Activated B cell treated with CpG ODN at 0.5 μM for 24 hours (primary cell): Measurements from ENCODE around the gene NFIC. TPM values are rescaled to one million over a fixed set of nuclear protein-coding genes. Genes with fewer than 3 reads are reported as not detected.

Experiments used
- ATAC-seq: fragments of 200-7000 bp; cut with Tn5 transposase; one replicate; pipeline ENCODE4 v1.10.0; 2021; ENCODE audit warnings: low read depth, mild to moderate bottlenecking, moderate library complexity
- CTCF ChIA-PET: fragments of 350-600 bp; sonication (Branson Sonifier 250); formaldehyde crosslinking; loops from one replicate; lab custom pipeline; 2021; ENCODE audit warnings: antibody characterized with exemption; lab: Charles Lee
- POLR2A ChIA-PET: fragments of 350-600 bp; sonication (Branson Sonifier 250); formaldehyde crosslinking; loops from one replicate; lab custom pipeline; 2021; ENCODE audit warnings: antibody characterized with exemption; lab: Charles Lee
- DNase-seq: peaks from one replicate; pipeline ENCODE4 v3.0.0; 2022
- H3K27ac Mint-ChIP-seq: one replicate; pipeline ENCODE4 v1.8.0; 2020; ENCODE audit warnings: mixed read lengths
- H3K27me3 Mint-ChIP-seq: one replicate; pipeline ENCODE4 v1.8.0; 2021; ENCODE audit warnings: mixed read lengths
- H3K36me3 Mint-ChIP-seq: one replicate; pipeline ENCODE4 v1.8.0; 2021; ENCODE audit warnings: low read depth, mixed read lengths
- H3K4me1 Mint-ChIP-seq: one replicate; pipeline ENCODE4 v1.8.0; 2021; ENCODE audit warnings: mixed read lengths
- H3K4me3 Mint-ChIP-seq: one replicate; pipeline ENCODE4 v1.8.0; 2020; ENCODE audit warnings: mild to moderate bottlenecking, mixed read lengths
- H3K9me3 Mint-ChIP-seq: one replicate; pipeline ENCODE4 v1.8.0; 2020; ENCODE audit warnings: mixed read lengths
- CTCF ChIP-seq: fragments of 200-600 bp; IDR thresholded peaks from one replicate; pipeline ENCODE4 v1.8.0; 2022; ENCODE audit warnings: antibody characterized with exemption, mild to moderate bottlenecking
- intact Hi-C: fragments of 100-400 bp; cut with micrococcal nuclease; formaldehyde crosslinking; loops from one replicate; pipeline ENCODE4 v1.15.1; 2024
- total RNA-seq: library from RNA; stranded (reverse); gene quantifications from 2 replicates; pipeline ENCODE4 v1.2.3, GENCODE V29; 2022

Gene NFIC
- total RNA-seq, 1 donor from 2014 or later: 18.8 TPM

- Mint-ChIP-seq H3K36me3 (peaks cover 39% of the 10 kb centered on the region), H3K27ac (no peak overlapping the region), H3K4me3 (no peak overlapping the region), H3K4me1 (peaks cover 53% of the 10 kb centered on the region), H3K9me3 (no peaks in the 10 kb centered on the region), H3K27me3 (no peaks in the 10 kb centered on the region)
- TF ChIP-seq CTCF: no peak
- ATAC-seq (no peak), DNase-seq (no peak)
- CTCF ChIA-PET: no interaction called here
- POLR2A ChIA-PET: no interaction called here
- intact Hi-C loops: no loop called here
Measured at GRCh38 chr19:3512562-3513228, 146.3 kb downstream of the NFIC start.

- no peak for TF ChIP-seq CTCF
- ChIA-PET POLR2A (interaction anchor here (0.6 kb wide), 1 partner anchor 12 kb away, joined by 3 read pairs; no protein-coding TSS in a partner anchor), CTCF (no interaction called here)
- no peak overlapping the region for H3K4me3 Mint-ChIP-seq
- intact Hi-C loops: no loop called here
- peaks cover 55% of the 10 kb centered on the region for H3K4me1 Mint-ChIP-seq
- no peaks in the 10 kb centered on the region for H3K9me3 Mint-ChIP-seq
- H3K27me3 Mint-ChIP-seq: no peaks in the 10 kb centered on the region
- H3K27ac Mint-ChIP-seq: no peak overlapping the region
- DNase-seq (no peak), ATAC-seq (no peak)
- H3K36me3 Mint-ChIP-seq: peaks cover 37% of the 10 kb centered on the region
Measured at GRCh38 chr19:3513229-3514140, 147.1 kb downstream of the NFIC start.

DNA sequence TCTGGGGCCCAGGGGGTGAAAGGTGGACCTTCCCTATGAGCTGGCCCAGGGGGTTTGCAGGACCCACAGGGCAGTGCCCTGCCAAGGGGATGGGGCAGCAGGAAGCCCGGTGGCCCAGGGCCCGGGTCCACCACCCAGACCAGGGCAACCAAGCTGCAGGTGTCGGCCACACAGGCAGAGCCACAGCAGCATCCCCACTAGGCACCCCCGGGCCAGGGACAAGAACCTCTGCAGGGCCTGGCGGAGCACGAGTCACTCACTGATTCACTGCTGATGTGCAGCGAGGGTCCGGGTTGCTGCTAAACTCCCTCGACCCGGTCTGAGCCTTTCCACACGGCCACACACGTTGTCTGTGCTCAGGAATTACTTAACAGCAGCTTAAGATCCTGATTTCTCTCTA is 148.5 kb downstream of the NFIC start:
- no peaks in the 10 kb centered on the region for H3K9me3 Mint-ChIP-seq
- H3K4me3 Mint-ChIP-seq: no peak overlapping the region
- ATAC-seq (no peak), DNase-seq (no peak)
- POLR2A ChIA-PET: interaction anchor here (0.7 kb wide), 1 partner anchor 43 kb away, joined by 3 read pairs; no protein-coding TSS in a partner anchor
- H3K36me3 Mint-ChIP-seq: peaks cover 25% of the 10 kb centered on the region
- TF ChIP-seq CTCF: no peak
- no peaks in the 10 kb centered on the region for H3K27me3 Mint-ChIP-seq
- intact Hi-C loops: no loop called here
- CTCF ChIA-PET: no interaction called here
- H3K4me1 Mint-ChIP-seq: peaks cover 50% of the 10 kb centered on the region
- no peak overlapping the region for H3K27ac Mint-ChIP-seq

- no peak for TF ChIP-seq CTCF
- peaks cover 20% of the 10 kb centered on the region for H3K36me3 Mint-ChIP-seq
- peak overlapping the region; percentile 59 for H3K27ac Mint-ChIP-seq
- no peak for DNase-seq
- H3K9me3 Mint-ChIP-seq: no peaks in the 10 kb centered on the region
- CTCF ChIA-PET: no interaction called here
- intact Hi-C loops: no loop called here
- POLR2A ChIA-PET: interaction anchor here (1.3 kb wide), 2 partner anchors 15 to 22 kb away, joined by 3 to 6 read pairs; partner anchors contain the start of gene DOHH
- H3K27me3 Mint-ChIP-seq: no peaks in the 10 kb centered on the region
- H3K4me1 Mint-ChIP-seq: peaks cover 53% of the 10 kb centered on the region
- no peak overlapping the region for H3K4me3 Mint-ChIP-seq
- ATAC-seq: no peak
Measured at GRCh38 chr19:3515891-3516422, 149.6 kb downstream of the NFIC start.
